GM13976 (cell line): ENCODE results near the gene ANKRD23.

Experiments used
- DNase-seq: peaks from one replicate; pipeline ENCODE4 v3.0.0; 2012; ENCODE audit warnings: low spot score
- in situ Hi-C: fragments of 300-500 bp; cut with MboI; formaldehyde crosslinking; loops from one replicate; pipeline ENCODE4 v1.12.0; 2022; ENCODE audit warnings: low sequenced_read_pairs, mixed read lengths, inconsistent platforms; ENCODE audit not compliant: unreplicated experiment
- TF ChIP-seq, protein P1 (sequence below): IDR thresholded peaks from 2 replicates; pipeline ENCODE4 v1.5.1; 2012; ENCODE audit warnings: borderline replicate concordance, mild to moderate bottlenecking; ENCODE audit not compliant: insufficient read depth; ENCODE audit errors: extremely low read depth, missing control alignments, control extremely low read depth

The ANKRD23 gene

GRCh38 chr2:96870626-96871255, 26.9 kb upstream of the ANKRD23 start:
- in situ Hi-C loops, result no loop called here
- no peak for DNase-seq
- TF ChIP-seq, protein P1, sequence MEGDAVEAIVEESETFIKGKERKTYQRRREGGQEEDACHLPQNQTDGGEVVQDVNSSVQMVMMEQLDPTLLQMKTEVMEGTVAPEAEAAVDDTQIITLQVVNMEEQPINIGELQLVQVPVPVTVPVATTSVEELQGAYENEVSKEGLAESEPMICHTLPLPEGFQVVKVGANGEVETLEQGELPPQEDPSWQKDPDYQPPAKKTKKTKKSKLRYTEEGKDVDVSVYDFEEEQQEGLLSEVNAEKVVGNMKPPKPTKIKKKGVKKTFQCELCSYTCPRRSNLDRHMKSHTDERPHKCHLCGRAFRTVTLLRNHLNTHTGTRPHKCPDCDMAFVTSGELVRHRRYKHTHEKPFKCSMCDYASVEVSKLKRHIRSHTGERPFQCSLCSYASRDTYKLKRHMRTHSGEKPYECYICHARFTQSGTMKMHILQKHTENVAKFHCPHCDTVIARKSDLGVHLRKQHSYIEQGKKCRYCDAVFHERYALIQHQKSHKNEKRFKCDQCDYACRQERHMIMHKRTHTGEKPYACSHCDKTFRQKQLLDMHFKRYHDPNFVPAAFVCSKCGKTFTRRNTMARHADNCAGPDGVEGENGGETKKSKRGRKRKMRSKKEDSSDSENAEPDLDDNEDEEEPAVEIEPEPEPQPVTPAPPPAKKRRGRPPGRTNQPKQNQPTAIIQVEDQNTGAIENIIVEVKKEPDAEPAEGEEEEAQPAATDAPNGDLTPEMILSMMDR, result no peak

DNA sequence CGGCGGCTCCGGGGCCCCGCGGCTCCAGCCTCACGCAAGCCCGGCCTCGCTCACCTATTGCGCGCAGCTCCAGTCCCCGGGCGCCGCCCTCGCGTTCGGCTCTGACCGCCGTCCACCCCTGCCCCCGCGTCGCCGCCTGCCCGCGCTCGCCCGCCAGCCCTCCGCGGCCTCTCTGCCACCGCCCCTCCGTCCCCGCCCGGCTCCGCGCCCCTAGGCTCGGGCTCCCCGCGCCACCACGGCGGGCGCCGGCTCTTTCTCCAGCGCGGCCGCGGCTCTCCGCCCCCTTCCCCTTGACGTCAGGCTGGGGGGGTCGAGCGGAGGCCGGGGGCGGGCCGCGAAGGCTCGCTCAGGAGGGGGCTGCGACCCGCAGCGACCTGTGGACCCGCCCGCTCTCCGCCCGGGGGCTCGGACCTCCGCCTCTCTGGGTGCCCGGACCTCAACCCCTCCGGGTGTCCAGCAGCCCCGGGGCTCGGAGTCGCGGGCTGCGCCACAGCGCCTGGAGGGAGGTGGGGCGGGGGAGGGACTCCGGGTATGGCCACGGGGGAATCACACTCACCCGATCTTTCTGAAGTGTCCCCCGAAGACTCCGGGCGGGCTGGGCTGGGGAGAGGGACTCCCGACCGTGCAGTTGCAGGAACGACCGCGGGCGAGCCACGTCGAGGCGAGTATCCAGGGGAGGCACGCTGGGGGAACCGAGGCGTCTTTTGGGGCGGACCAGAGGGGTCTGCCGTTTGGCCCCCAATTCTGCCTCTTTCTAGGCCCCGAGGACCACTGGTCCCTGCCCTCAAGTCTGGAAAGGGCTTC, 26.2 kb upstream of the ANKRD23 start, which contains the start of gene SEMA4C:
SEMA4C (minus strand) TSS at position 259 of the 804 bp plus-strand sequence. CDS start 2,194 bp downstream, outside the sequence.
- in situ Hi-C loops, result no loop called here
- TF ChIP-seq, protein P1, result no peak
- DNase-seq, result peak; percentile 79

DNA sequence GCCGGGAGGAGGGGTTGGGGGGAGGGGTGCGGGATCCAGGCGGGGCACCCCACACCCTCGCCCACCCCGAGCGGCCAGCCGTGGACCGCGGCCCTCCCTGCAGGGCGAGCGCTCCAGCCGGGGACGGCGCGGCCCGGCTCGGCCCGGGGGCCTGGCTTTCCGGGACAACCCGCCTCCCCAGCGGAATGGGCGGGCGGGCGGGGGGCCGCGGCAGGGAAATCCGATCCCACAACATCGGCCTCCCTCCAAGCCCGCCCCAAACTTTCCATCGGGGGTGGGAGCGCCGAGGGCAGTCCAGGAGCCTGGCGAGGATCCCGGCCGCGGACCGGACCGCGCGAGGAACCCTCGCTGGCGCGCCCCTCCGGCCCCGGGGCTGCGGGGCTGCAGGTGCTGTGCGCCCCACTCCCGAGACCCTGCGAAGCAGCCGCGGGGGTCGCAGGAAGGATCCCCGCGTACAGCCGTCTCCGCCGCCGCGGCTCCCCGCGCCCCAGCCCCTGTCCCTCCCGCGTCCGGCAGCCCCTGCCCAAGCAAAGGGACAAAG, 25.5 kb upstream of the ANKRD23 start:
- TF ChIP-seq, protein P1, result no peak
- DNase-seq, result no peak
- in situ Hi-C loops, result no loop called here

DNA sequence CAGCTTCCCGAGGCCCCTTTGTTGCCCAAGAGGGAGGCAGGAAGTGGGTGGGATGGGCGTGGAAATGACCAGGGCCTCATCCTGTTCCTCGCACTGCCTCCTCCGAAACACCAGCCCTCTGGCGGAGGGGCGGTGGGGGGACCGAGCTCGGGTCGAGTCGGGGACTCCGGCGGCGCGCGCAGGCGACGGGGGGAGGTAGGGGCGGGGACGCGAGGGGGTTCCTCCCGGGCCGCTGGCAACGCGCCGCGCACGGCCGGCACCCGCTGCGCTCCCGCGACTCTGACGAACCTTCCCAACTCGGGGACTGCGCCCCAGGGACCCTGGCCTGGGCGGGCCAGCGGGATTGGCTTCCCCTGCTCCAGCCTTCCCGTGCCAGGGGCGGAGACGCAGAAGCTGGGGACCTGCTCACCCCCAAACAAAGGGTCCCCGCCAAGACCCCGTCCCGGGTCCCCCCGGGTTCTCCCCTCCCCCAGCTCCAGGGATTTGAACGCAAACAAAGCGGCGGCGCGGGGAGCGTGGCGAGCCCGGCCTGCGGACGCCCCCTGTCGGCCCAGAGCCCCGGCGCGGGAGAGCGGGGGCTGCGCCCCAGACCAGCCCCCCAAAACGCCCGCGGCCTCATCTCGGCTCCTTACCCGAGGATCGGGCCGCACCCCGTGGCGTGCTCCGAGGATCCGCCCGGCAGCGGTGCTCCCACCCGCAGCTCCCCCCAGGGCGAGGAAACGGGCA, 24.9 kb upstream of the ANKRD23 start:
- DNase-seq, result peak; percentile 91
- TF ChIP-seq, protein P1, result peak; percentile 87
- in situ Hi-C loops, result no loop called here

- TF ChIP-seq, protein P1, result no peak
- no peak for DNase-seq
- in situ Hi-C loops, result no loop called here
These were observed 24.1 kb upstream of the ANKRD23 start for GRCh38 chr2:96867756-96868554.
